ENCODE data around the gene NDUFAF2. TPM values are rescaled to one million over a fixed set of nuclear protein-coding genes. Genes with fewer than 3 reads are reported as not detected.

NDUFAF2 gene
- polyA plus RNA-seq, 1 of the 3 experiments (the other 2 are of a cell fraction), result 33.4 TPM

DNA sequence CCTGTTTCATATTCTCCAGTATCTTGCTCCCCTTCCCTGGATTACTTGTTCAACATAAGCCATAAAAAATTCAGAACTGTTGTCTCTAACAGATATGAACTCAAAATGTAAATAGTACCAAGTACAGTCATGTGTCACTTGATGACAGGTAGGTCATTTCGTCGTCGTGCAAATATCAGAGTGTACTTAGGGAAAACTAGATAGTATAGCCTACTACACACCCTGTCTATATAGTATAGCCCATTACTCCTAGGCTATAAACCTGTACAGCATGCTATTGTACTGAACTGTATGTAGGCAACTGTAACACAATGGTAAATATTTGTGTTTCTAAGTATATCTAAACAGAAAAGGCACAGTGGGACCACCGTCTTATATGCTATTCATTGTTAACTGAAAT, 178.1 kb downstream of the NDUFAF2 start:
- POLR2A ChIA-PET, result no interaction called here

DNA sequence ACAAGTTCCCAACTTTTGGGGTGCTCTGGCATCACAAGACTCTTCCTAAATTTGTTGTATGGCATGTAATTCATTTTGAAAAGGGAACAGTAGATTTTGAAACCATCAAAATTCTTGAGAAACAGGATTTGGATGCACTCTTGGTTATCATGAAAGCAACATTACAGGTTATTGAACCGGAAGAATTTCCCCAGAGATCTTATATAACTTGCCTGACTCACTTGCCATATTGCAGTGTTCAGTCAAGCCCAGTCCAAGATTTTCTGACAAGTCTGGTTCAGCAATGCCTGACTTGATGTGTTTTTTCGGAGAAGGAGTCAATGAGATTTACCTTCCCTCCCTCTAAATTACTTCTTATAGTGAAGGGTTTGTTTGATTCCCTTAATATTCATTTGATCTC, 185.3 kb downstream of the NDUFAF2 start:
- H3K4me1 ChIP-seq (ENCODE audit: control insufficient read depth in 1 of 2, insufficient read depth in 2 of 2, low read depth in 1 of 2, low read length in 1 of 2), result no peaks in the 10 kb centered on the region
- H3K9me3 ChIP-seq, result no peaks in the 10 kb centered on the region
- H4K20me1 ChIP-seq (ENCODE audit: insufficient read depth), result no peaks in the 10 kb centered on the region
- H3K4me3 ChIP-seq (ENCODE audit: low read depth in 2 of 2, low read length in 1 of 2), result no peak overlapping the region
- no peak overlapping the region for H3K4me2 ChIP-seq
- no peak overlapping the region for H2AFZ ChIP-seq (ENCODE audit: low read depth)
- no peaks in the 10 kb centered on the region for H3K36me3 ChIP-seq (replicated peaks in 1 of 2; ENCODE audit: control insufficient read depth in 1 of 2, insufficient read depth in 2 of 2, low read length in 1 of 2)
- H3K27me3 ChIP-seq (ENCODE audit: insufficient read depth), result no peaks in the 10 kb centered on the region
- 85% methylated on average over 2 of the region's 2 CpGs for WGBS (ENCODE audit: low lambda C conversion rate)
- POLR2A ChIA-PET, result no interaction called here
- H3K79me2 ChIP-seq (ENCODE audit: insufficient read depth), result no peaks in the 10 kb centered on the region
- CTCF ChIA-PET, result no interaction called here
- H3K9ac ChIP-seq, result no peak overlapping the region
- H3F3A ChIP-seq (replicated peaks; ENCODE audit: insufficient read depth), result no peaks in the 10 kb centered on the region
- no peak for DNase-seq
- no peaks in the 10 kb centered on the region for H3K9me2 ChIP-seq
- no peak overlapping the region for H3K27ac ChIP-seq (ENCODE audit: low read depth in 2 of 2, low read length in 1 of 2)
- TF ChIP-seq, protein P1, sequence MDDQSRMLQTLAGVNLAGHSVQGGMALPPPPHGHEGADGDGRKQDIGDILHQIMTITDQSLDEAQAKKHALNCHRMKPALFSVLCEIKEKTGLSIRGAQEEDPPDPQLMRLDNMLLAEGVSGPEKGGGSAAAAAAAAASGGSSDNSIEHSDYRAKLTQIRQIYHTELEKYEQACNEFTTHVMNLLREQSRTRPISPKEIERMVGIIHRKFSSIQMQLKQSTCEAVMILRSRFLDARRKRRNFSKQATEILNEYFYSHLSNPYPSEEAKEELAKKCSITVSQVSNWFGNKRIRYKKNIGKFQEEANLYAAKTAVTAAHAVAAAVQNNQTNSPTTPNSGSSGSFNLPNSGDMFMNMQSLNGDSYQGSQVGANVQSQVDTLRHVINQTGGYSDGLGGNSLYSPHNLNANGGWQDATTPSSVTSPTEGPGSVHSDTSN (IDR thresholded peaks at IDR 0.05), result no peak
- TF ChIP-seq, protein P2, sequence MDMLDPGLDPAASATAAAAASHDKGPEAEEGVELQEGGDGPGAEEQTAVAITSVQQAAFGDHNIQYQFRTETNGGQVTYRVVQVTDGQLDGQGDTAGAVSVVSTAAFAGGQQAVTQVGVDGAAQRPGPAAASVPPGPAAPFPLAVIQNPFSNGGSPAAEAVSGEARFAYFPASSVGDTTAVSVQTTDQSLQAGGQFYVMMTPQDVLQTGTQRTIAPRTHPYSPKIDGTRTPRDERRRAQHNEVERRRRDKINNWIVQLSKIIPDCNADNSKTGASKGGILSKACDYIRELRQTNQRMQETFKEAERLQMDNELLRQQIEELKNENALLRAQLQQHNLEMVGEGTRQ (IDR thresholded peaks at IDR 0.05; ENCODE audit: borderline replicate concordance, low read depth, low read length), result no peak
- TF ChIP-seq EZH2phosphoT487 (IDR thresholded peaks at IDR 0.05; ENCODE audit: borderline replicate concordance, low read depth) (no peak), SMC3 (IDR thresholded peaks at IDR 0.05; ENCODE audit: low read depth, low read length) (no peak), RXRA (IDR thresholded peaks at IDR 0.05; ENCODE audit: borderline replicate concordance, low read depth) (no peak), FOXJ3 (CRISPR knock-in tag; IDR thresholded peaks at IDR 0.05) (no peak), TCF12 (IDR thresholded peaks at IDR 0.05) (no peak), RCOR1 (IDR thresholded peaks at IDR 0.05; ENCODE audit: low read length) (no peak), NRF1 (IDR thresholded peaks at IDR 0.05; ENCODE audit: low read depth, low read length) (no peak), FOXM1 (IDR thresholded peaks at IDR 0.05; ENCODE audit: low read depth) (no peak)
- TF ChIP-seq, protein P3, sequence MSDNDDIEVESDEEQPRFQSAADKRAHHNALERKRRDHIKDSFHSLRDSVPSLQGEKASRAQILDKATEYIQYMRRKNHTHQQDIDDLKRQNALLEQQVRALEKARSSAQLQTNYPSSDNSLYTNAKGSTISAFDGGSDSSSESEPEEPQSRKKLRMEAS (IDR thresholded peaks at IDR 0.05; ENCODE audit: low read depth), result no peak
- TF ChIP-seq, protein P4, sequence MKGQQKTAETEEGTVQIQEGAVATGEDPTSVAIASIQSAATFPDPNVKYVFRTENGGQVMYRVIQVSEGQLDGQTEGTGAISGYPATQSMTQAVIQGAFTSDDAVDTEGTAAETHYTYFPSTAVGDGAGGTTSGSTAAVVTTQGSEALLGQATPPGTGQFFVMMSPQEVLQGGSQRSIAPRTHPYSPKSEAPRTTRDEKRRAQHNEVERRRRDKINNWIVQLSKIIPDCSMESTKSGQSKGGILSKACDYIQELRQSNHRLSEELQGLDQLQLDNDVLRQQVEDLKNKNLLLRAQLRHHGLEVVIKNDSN (IDR thresholded peaks at IDR 0.05; ENCODE audit: borderline replicate concordance, low read depth), result no peak

More for the DNA sequence above, 178.1 kb downstream of the NDUFAF2 start:
- Histone ChIP-seq H3K9ac (no peak overlapping the region), H3K4me3 (ENCODE audit: low read depth in 2 of 2, low read length in 1 of 2) (no peak overlapping the region), H3K27ac (ENCODE audit: low read depth in 2 of 2, low read length in 1 of 2) (no peak overlapping the region), H3K9me3 (no peaks in the 10 kb centered on the region), H3K36me3 (replicated peaks in 1 of 2; ENCODE audit: control insufficient read depth in 1 of 2, insufficient read depth in 2 of 2, low read length in 1 of 2) (no peaks in the 10 kb centered on the region), H3K27me3 (ENCODE audit: insufficient read depth) (no peaks in the 10 kb centered on the region), H3F3A (replicated peaks; ENCODE audit: insufficient read depth) (no peaks in the 10 kb centered on the region), H3K79me2 (ENCODE audit: insufficient read depth) (no peaks in the 10 kb centered on the region), H3K4me1 (ENCODE audit: control insufficient read depth in 1 of 2, insufficient read depth in 2 of 2, low read depth in 1 of 2, low read length in 1 of 2) (no peaks in the 10 kb centered on the region), H3K4me2 (no peak overlapping the region), H2AFZ (ENCODE audit: low read depth) (no peak overlapping the region), H4K20me1 (ENCODE audit: insufficient read depth) (no peaks in the 10 kb centered on the region), H3K9me2 (no peaks in the 10 kb centered on the region)
- DNase-seq, result no peak
- 93% methylated on average over 4 of the region's 4 CpGs for WGBS (ENCODE audit: low lambda C conversion rate)
- CTCF ChIA-PET, result no interaction called here
- TF ChIP-seq, protein P5, sequence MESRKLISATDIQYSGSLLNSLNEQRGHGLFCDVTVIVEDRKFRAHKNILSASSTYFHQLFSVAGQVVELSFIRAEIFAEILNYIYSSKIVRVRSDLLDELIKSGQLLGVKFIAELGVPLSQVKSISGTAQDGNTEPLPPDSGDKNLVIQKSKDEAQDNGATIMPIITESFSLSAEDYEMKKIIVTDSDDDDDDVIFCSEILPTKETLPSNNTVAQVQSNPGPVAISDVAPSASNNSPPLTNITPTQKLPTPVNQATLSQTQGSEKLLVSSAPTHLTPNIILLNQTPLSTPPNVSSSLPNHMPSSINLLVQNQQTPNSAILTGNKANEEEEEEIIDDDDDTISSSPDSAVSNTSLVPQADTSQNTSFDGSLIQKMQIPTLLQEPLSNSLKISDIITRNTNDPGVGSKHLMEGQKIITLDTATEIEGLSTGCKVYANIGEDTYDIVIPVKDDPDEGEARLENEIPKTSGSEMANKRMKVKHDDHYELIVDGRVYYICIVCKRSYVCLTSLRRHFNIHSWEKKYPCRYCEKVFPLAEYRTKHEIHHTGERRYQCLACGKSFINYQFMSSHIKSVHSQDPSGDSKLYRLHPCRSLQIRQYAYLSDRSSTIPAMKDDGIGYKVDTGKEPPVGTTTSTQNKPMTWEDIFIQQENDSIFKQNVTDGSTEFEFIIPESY (IDR thresholded peaks at IDR 0.05; ENCODE audit: borderline replicate concordance, low read depth), result no peak
- TF ChIP-seq TCF12 (IDR thresholded peaks at IDR 0.05) (no peak), FOSL2 (IDR thresholded peaks at IDR 0.05; ENCODE audit: borderline replicate concordance, low read depth) (no peak), MXI1 (IDR thresholded peaks at IDR 0.05; ENCODE audit: low read depth, low read length) (no peak), TEAD4 (IDR thresholded peaks at IDR 0.05; ENCODE audit: borderline replicate concordance, insufficient read depth) (no peak), TAF1 (IDR thresholded peaks at IDR 0.05; ENCODE audit: borderline replicate concordance, low read depth, low read length) (no peak), RXRA (IDR thresholded peaks at IDR 0.05; ENCODE audit: borderline replicate concordance, low read depth) (no peak), FOXM1 (IDR thresholded peaks at IDR 0.05; ENCODE audit: low read depth) (no peak), EP300 (IDR thresholded peaks at IDR 0.05; ENCODE audit: borderline replicate concordance in 1 of 2, low read depth in 1 of 2, low read length in 1 of 2) (no peak)
- TF ChIP-seq, protein P4 (IDR thresholded peaks at IDR 0.05; ENCODE audit: borderline replicate concordance, low read depth), result no peak
- TF ChIP-seq, protein P6, sequence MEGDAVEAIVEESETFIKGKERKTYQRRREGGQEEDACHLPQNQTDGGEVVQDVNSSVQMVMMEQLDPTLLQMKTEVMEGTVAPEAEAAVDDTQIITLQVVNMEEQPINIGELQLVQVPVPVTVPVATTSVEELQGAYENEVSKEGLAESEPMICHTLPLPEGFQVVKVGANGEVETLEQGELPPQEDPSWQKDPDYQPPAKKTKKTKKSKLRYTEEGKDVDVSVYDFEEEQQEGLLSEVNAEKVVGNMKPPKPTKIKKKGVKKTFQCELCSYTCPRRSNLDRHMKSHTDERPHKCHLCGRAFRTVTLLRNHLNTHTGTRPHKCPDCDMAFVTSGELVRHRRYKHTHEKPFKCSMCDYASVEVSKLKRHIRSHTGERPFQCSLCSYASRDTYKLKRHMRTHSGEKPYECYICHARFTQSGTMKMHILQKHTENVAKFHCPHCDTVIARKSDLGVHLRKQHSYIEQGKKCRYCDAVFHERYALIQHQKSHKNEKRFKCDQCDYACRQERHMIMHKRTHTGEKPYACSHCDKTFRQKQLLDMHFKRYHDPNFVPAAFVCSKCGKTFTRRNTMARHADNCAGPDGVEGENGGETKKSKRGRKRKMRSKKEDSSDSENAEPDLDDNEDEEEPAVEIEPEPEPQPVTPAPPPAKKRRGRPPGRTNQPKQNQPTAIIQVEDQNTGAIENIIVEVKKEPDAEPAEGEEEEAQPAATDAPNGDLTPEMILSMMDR (IDR thresholded peaks at IDR 0.05), result no peak

All from SK-N-SH (cell line).